HK-2 (cell line): ENCODE data around the gene LMBR1.
A peak's percentile ranks its signal among the peaks of the same experiment; 100 is the strongest.
"Not testable (repeated sequence)": the region's sequence is repeated elsewhere in the genome, so short reads cannot be mapped to it uniquely, and the experiment has no call there.

Experiments used
- DNase-seq: peaks from one replicate; pipeline ENCODE4 v3.0.0-alpha.2; 2018; ENCODE audit not compliant: unreplicated experiment

Gene LMBR1

DNA sequence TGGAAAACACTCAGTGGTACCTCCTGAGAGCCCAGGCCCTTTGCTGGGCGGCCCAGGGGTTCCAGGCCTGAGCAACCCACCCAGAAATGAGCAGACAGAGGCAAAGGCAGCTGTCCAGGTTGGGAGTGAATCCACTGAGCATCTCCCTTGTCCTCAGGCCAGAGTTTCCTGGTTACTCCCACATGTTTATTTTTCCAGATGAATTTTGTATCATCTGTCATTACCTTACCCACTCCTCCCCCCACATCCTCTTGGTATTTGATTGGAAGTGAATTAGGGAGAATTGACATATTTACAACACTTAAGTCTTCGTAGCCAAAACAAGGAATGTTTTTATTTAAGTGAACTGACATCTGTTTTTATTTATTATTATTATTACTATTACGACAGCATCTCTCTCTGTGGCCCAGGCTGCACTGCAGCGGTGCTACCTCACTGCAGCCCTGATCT lies 13.2 kb upstream of the LMBR1 start:
- DNase-seq: no peak

DNA sequence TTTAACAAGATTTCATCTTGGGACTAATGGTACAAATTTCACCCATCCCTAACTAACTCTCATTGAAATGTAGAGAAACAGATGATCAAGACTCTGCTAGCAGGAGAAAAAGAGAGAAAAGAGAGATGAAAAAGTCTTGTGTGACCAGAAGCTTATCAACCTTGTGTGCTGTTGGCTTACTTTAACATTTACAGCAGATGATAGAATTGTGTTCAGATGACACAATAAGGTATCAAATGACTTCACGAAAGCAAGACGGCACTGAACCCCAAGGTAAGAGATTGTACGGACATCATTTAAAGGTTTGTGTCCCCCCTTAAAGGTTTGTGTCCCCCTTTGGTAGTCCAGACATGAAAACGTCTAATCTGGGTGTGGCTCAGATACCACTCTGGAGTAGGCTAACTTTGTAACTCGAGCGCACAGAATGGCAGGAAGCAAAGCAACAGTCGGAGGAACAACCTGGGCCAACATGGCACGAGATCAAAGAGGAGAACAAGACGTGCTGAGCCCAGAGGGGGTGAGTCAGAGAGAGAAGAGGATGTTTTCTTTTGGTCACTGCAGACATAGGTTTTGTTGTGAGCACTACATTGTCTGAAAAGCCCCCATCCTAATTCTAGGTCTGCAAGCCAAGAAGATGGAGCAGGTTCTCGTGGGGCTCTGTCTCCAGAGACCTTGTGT lies 10.4 kb upstream of the LMBR1 start:
- no peak for DNase-seq

DNA sequence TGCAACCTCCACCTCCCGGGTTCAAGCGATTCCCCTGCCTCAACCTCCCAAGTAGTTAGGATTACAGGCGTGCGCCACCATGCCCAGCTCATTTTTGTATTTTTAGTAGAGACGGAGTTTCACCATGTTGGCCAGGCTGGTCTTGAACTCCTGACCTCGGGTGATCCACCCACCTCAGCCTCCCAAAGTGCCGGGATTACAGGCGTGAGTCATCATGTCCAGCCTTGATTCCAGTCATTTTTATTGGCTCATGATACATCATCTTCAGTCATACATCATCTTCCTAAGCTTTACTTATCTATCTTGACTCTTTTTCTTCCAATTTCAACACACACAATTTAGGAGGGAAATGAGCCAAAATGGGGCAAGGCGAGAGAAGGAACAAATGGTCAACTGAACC lies 7.1 kb upstream of the LMBR1 start:
- DNase-seq: not testable (repeated sequence)

DNA sequence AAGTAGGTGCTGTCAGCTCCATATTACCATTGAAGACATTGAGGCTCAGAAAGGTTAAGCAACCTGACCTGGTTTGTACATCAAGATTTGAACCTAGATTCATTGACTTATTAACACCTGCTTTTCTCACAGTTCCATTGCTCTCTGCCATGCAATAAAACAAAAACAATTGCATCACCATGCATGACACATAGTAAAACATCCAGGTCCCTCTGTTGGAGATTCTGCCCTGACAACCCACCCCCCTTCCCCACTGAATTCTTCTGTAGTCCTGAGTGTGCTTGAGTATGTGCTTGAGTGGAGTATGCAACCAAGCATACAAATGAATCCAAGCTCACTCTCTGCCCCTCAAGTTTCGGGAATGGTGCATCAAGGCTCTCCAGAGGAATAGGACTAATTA lies 6.0 kb upstream of the LMBR1 start:
- DNase-seq: no peak

DNA sequence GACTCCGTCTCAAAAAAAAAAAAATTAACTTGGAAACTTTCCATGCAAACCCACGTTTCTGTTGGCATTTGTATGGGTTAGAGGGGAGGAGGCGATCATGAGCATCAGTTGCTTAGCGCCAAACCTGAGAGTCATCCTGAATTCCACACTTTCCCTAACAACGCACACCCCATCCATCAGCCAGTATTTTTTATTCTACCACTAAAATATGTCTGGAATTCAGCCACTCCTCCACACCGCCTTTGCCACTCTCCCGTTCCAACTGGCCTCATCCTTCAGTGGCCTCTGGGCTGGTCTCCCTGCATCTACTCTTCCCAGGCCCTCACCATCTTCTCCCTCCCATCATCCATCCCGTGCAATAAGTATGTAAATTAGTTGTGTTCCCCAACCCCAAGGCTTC lies 4.7 kb upstream of the LMBR1 start:
- DNase-seq: peak; percentile 33

DNA sequence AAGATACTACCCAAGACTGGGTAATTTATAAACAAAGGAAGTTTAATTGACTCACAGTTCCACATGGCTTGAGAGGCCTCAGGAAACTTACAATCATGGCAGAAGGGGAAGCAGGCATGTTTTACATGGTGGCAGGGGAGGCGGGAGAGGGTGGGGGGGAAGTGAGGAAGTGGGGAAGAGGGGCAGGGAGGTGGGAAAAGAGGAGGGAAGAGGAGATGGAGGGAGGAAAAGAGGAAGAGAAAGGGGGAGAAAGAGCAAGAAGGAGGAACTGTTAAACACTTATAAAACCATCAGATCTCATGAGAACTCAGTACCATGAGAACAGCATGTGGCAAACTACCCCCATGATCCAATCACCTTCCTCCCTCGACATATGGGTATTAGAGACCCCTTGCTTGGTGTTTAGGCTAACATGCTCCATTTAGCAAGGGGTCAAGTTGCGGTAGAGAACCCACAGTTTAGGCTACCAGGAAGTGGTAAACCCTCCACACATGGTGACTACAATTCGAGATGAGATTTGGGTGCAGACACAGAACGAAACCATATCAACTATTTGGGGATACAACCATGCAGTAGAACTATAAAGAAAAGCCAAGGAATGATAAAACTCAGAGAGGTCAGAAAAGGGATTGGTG lies 3.5 kb upstream of the LMBR1 start:
- DNase-seq: no peak

DNA sequence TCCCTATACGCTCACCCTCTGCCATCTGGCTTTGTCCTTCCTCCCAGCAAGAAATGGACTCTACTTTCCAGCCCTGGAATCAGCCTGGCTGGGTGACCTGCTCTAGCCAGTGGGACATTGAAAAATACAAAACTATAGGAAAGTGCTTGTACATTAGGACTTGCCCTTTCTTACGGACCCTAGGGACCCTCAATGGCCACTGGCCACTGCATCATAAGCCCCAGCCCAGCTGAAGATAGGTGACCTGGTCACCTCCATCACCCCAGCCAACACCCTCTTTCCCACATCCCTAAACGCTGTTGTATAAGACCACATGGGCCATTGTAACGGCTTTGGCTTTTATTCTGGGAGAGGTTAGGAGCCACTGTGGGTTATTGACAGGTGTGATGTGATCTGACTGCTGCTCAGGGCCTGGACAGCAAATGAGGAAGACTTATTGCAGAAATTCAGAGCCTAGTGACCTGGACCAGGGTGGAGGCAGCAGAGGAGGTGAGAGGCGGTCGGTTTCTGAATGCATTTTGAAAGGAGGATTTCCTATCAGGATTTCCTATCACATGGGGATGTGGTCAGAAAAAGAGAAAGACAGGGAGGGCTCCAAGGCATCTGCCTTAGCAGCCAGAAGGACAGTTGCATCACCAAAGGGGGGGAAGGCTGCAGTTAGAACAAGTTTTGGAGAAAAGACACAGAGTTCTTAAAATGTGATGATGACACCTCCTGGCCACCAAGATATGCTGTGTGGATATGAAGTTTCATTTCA lies 2.2 kb upstream of the LMBR1 start:
- DNase-seq: no peak

DNA sequence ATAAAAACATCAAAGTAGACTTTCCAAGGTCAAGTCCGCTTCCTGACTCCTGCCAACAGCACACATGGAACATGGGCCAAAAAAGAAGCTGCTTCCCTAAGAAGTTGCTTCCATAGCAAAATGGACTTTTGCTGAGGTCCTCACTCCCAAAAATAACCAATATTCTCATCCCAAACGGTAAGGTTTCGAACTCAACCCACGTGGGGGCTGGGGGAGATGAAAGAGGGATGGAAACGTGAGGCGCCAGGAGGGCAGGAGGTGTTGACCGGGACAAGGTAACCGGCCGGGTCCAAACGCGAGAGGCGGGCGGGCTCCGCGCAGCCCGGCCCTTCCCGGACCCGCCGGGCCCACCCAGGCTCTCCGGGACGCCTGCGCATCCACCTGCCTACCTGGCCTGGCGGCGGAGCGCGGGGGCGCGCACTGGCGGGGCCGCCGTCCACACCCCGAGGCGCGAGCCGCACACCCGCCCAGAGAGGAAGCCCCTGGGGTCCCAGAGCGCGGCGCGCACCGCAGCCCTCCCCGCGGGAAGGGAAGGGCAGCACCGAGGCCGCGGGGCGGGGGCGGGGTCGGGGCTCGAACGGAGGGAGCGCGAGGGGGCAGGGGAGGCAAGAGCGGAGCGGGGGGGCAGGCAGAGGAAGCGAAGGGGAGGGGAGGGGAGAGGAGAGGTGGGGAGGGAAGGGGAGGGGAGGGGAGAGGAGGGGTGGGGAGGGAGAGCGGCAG lies 742 bp downstream of the LMBR1 start:
- peak; percentile 62 for DNase-seq

DNA sequence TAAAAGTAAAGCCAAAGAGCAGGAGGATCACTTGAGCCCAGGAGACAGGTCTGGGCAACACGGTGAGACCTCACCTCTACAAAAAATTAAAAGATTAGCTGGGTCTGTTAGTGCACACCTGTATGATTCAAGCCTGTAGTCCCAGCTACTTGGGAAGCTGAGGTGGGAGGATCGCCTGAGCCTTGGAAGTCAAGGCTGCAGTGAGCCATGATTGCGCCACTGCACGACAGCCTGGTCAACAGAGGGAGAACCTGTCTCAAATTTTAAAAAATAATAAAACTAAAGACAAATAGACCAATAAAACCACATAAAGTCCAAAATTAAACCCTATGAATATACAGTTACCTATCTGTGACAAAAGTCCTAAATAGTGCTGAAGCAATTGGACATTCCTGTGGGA lies 3.2 kb downstream of the LMBR1 start:
- DNase-seq: no peak

DNA sequence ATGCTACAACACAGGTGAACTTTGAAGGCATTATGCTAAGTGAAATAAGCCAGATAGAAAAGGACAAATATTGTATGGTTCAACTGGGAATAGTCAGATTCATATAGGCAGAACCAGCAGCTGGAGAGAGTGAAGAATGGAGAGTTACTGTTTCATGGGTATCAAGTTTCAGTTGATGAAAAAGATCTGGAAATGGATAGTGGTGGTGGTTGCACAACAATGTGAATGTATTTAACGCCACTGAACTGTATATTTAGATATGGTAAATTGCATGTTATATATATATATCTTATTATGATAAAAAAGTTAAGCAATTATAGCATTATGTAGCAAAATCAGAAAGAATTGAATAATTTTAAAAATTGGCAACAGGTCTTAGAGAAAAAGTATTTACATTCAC lies 3.9 kb downstream of the LMBR1 start:
- no peak for DNase-seq

DNA sequence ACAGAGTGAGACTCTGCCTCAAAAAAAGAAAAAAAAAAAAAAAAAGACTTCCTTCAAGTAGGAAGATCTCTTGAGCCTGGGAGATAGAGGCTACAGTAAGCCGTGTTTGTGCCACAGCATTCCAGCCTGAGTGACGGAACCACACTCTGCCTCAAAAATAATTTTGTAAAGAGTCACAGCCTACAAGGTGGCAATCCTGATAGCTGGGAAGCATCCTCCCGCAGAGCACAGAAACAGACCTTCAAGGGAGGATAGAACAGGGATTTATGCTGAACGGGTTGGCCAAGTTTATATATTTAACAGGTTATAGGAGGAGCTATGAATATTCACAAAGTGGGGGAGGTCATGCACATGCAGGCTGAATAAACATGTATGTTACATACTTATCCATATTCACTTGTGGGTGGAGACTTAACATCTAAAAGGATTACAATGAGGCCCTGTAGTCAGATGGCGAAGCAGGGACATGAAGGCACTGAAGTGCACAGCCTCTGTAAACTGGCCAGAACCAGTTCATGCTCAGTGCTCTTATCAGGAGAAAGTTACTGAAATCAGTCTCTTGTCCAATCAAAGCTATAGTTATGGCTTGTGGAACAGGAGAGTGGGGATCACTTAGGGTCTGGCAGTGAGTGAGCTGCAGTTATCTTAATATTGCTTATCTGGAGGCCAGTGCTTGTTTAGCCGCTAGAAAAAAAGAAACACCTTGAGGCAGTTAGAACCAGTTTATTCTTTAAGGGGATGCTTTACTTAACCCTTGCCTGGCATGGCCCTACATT lies 6.8 kb downstream of the LMBR1 start:
- DNase-seq: no peak

DNA sequence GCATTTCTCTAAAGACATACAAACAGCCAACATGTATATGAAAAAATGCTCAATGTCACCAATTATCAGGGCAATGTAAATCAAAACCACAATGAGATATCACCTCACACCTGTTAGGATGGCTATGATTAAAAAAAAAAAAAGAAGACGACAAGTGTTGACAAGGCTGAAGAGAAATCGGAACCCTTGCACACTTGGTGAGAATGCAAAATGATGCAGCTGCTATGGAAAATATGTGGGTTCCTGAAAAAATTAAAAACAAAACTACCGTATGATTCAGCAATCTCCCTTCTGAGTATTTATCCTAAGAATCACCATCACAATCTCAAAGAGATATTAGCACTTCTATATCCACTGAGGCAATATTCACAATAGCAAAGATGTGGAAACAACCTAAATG lies 11.3 kb downstream of the LMBR1 start:
- DNase-seq: no peak

DNA sequence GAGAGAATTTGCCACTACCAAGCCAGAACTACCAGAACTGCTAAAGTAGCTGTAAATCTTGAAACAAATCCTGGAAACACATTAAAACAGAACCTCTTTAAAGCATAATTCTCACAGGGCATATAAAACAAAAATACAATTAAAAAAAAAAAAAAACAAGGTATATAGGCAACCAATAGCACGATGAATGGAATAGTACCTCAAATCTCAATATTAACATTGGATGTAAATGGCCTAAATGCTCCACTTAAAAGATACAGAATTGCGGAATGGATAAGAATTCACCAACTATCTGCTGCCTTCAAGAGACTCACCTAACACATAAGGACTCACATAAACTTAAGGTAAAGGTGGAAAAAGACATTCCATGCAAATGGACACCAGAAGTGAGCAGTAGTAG lies 17.2 kb downstream of the LMBR1 start:
- DNase-seq: no peak

DNA sequence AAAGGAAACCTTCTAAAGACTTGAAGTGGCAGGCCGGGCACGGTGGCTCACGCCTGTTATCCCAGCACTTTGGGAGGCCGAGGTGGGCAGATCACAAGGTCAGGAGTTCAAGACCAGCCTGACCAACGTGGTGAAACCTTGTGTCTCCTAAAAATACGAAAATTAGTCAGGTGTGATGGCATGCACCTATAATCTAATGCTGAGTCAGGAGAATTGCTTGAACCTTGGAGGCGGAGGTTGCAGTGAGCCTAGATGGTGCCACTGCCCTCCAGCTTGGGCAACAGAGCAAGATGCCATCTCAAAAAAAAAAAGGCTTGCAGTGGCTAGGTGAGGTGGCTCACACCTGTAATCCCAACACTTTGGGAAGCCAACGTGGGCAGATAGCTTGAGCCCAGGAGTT lies 24.6 kb downstream of the LMBR1 start:
- DNase-seq: not testable (repeated sequence)

DNA sequence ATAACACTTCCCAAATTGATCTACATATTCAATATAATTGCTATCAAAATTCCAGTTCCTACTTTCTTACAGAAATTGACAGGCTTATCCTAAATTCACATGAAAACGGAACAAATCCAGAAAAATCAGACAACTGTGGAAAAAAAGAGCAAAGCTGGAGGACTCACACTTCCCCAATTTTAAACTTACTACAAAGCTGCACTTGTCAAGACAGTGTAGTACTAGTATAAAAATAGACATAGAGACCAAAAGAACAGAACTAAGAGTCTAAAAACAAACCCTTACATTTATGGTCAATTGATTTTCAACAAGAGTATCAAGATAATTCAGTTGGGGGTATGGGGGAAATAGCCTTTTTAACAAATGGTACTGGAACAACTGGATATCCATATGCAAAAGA lies 27.5 kb downstream of the LMBR1 start:
- no peak for DNase-seq

DNA sequence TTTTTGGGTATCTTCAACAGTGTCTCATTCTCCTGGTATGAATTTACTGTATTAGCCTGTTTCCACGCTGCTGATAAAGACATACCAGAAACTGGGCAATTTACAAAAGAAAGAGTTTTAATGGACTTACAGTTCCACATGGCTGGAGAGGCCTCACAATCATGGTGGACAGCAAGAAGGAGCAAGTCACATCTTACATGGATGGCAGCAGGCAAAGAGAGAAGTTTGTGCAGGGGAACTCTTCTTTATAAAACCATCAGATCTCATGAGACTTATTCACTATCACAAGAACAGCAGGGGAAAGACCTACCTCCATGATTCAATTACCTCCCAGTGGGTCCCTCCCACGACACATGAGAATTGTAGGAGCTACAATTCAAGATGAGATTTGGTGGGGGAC lies 31.0 kb downstream of the LMBR1 start:
- DNase-seq: not testable (repeated sequence)

DNA sequence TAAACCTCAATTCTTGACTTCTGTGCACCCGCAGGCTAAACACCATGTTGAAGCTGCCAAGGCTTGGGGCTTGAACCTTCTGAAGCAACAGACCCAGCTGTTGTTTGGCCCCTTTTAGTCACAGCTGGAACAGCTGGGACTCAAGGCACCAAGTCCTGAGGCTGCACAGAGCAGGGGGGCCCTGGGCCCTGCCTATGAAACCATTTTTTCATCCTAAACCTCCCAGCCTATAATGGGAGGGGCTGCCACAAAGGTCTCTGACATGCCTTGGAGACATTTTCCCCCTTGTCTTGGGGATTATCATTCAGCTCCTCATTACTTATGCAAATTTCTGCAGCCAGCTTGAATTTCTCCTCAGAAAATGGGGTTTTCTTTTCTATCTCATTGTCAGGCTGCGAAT lies 31.8 kb downstream of the LMBR1 start:
- no peak for DNase-seq

DNA sequence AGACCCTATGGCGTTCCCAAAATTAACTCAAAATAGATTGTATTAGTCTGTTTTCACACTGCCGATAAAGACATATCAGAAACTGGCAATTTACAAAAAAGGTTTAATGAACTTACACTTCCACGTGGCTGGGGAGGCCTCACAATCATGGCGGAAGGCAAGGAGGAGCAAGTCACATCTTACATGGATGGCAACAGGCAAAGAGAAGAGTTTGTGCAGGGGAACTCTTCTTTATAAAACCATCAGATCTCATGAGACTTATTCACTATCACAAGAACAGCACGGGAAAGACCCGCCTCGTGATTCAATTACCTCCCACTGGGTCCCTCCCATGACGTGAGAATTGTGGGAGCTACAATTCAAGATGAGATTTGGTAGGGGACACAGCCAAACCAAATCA lies 32.9 kb downstream of the LMBR1 start:
- not testable (repeated sequence) for DNase-seq

DNA sequence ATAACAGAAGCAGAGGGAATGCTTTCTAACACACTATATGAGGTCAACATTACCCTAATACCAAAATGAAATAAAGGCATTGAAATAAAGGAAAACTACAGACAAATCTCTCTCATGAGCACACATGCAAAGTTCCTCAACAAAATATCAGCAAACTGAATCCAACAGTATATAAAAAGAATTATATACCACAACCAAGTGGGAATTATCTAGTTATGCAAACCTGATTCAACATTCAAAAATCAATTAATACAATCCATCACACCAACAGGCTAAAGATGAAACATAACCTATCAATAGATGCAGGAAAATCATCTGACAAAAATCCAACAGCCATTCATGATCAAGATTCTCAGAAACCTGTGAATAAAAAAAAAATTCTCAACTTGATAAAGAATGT lies 34.5 kb downstream of the LMBR1 start:
- no peak for DNase-seq

DNA sequence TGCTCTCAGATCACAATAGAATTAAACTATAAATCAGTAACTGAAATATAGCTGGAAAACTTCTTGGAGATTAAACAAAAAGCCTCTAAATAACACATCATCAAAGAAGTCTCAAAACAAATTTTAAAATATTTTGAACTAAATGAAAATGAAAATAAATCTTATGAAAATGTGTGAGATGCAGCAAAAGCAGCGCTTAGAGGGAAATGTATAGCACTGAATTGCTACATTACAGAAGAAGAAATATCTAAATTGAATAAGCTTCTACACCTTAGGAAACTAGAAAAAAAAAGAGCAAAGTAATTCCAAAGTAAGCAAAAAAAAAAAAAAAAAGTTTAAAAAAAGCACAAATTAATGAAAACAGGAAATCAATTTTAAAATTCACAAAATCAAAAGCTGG lies 35.2 kb downstream of the LMBR1 start:
- DNase-seq: no peak

DNA sequence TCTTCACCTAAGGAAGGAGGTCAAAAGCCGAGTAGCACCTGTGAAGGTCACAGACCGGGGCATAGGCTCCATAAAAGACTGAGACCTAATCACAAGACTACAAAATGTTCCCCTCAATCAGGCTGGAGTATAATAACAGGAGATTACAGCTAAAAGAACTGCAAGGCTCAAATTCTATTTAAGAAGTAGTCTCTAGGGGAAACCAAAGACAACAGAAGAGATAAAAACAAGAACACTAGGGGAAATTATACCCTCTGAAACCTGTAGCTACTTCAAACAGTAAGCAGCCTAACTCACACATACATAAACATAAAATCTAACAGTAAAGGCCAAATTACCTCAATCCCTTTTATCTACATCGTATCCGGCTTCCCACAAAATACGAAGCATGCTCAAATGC lies 38.3 kb downstream of the LMBR1 start:
- DNase-seq: no peak

DNA sequence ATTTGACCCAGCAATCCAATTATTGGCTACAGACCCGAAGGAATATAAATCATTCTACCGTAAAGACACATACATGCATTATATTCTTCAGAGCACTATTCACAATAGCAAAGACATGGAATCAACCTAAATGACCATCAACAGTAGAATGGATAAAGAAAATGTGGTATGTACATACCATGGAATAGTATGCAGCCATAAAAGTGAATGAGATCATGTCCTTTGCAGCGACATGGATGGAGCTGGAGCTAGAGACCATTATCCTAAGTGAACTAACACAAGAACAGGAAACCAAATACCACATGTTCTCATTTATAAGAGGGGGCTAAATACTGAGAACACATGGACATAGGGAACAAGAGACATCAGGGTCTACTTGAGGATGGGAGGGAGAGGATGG lies 44.0 kb downstream of the LMBR1 start:
- no peak for DNase-seq
